ENCODE measurements around the gene GSTM5. TPM values are rescaled to one million over a fixed set of nuclear protein-coding genes. Genes with fewer than 3 reads are reported as not detected.

The GSTM5 gene
- total and polyA plus RNA-seq, 2 of the 13 experiments (the other 11 are each of a cell fraction or from before 2014, with no cell fraction given): not detected

- TF ChIP-seq KLF12 (CRISPR knock-in tag; IDR thresholded peaks at IDR 0.05; ENCODE audit: borderline replicate concordance) (peak; percentile 89; the same call in 1 of the 2 replicates), ATF4 (CRISPR knock-in tag; IDR thresholded peaks at IDR 0.05) (no peak), TBL1XR1 (IDR thresholded peaks at IDR 0.05; ENCODE audit: borderline replicate concordance, low read length, partially characterized antibody) (no peak), MYC (CRISPR knock-in tag; IDR thresholded peaks at IDR 0.05; ENCODE audit: borderline replicate concordance) (peak; percentile 89), ZBTB1 (CRISPR knock-in tag; IDR thresholded peaks at IDR 0.05; ENCODE audit: borderline replicate concordance) (no peak), HOXA5 (CRISPR knock-in tag; IDR thresholded peaks at IDR 0.05) (no peak), LCORL (IDR thresholded peaks at IDR 0.05) (no peak), LCORL (CRISPR knock-in tag; IDR thresholded peaks at IDR 0.05) (peak; percentile 86), FIP1L1 (IDR thresholded peaks at IDR 0.05; ENCODE audit: borderline replicate concordance, insufficient read depth, low read depth, low read length) (no peak), RBAK (CRISPR knock-in tag; IDR thresholded peaks at IDR 0.05) (no peak), ZNF10 (CRISPR knock-in tag; IDR thresholded peaks at IDR 0.05; ENCODE audit: borderline replicate concordance, low read depth) (no peak), ZNF775 (CRISPR knock-in tag; IDR thresholded peaks at IDR 0.05; ENCODE audit: borderline replicate concordance) (no peak), ZKSCAN1 (IDR thresholded peaks at IDR 0.05; ENCODE audit: low read length) (no peak), ZNF558 (CRISPR knock-in tag; IDR thresholded peaks at IDR 0.05; ENCODE audit: borderline replicate concordance) (peak; percentile 44; the same call in 1 of the 2 replicates), ATF7-NPFF (CRISPR knock-in tag; IDR thresholded peaks at IDR 0.05; ENCODE audit: low read depth) (0 out of 2 replicates have a peak, but pooled peaks have one; percentile 43), CBX1 (IDR thresholded peaks at IDR 0.05; ENCODE audit: low read depth) (no peak), MIXL1 (CRISPR knock-in tag; IDR thresholded peaks at IDR 0.05) (peak; percentile 76; the same call in 1 of the 2 replicates), SIX1 (CRISPR knock-in tag; IDR thresholded peaks at IDR 0.05; ENCODE audit: borderline replicate concordance) (peak; percentile 30; the same call in 1 of the 2 replicates), ZSCAN31 (CRISPR knock-in tag; IDR thresholded peaks at IDR 0.05; ENCODE audit: low read depth) (peak; percentile 80), ZNF770 (CRISPR knock-in tag; IDR thresholded peaks at IDR 0.05) (no peak), CENPX (CRISPR knock-in tag; IDR thresholded peaks at IDR 0.05) (no peak), ZNF333 (CRISPR knock-in tag; IDR thresholded peaks at IDR 0.05; ENCODE audit: borderline replicate concordance) (0 out of 2 replicates have a peak, but pooled peaks have one; percentile 39), CBFB (CRISPR knock-in tag; IDR thresholded peaks at IDR 0.05) (peak; percentile 86; the same call in 1 of the 2 replicates), PHF20 (CRISPR knock-in tag; IDR thresholded peaks at IDR 0.05) (no peak), REXO4 (CRISPR knock-in tag; IDR thresholded peaks at IDR 0.05; ENCODE audit: borderline replicate concordance) (no peak), PREB (CRISPR knock-in tag; IDR thresholded peaks at IDR 0.05) (no peak)
These were observed 51.8 kb downstream of the GSTM5 start, which contains the start of gene EPS8L3 (continued) for GRCh38 chr1:109763646-109764415.

All from HepG2 (cell line).